Trophoblast cell (in vitro differentiated cells and primary cell): ENCODE results near the gene SYNPR.

Source experiments
- DNase-seq, 2 donors: peaks; one replicate each; pipeline ENCODE4 v3.0.0-alpha.2; 2016
- H2AFZ ChIP-seq: 2 replicates; pipeline ENCODE4 v1.6.1; 2013; ENCODE audit warnings: low read length, moderate library complexity, mild to moderate bottlenecking; ENCODE audit not compliant: insufficient read depth, poor library complexity
- H2AK5ac ChIP-seq: 2 replicates; pipeline ENCODE4 v1.6.1; 2013; ENCODE audit warnings: mild to moderate bottlenecking, low read length
- H2BK120ac ChIP-seq: 2 replicates; pipeline ENCODE4 v1.6.1; 2013; ENCODE audit warnings: low read length, mild to moderate bottlenecking, moderate library complexity; ENCODE audit not compliant: insufficient read depth, poor library complexity
- H2BK12ac ChIP-seq: 2 replicates; pipeline ENCODE4 v1.6.1; 2013; ENCODE audit warnings: mild to moderate bottlenecking, low read length, moderate library complexity
- H2BK5ac ChIP-seq: 2 replicates; pipeline ENCODE4 v1.6.1; 2013; ENCODE audit warnings: low read length, low read depth, moderate library complexity, mild to moderate bottlenecking; ENCODE audit not compliant: poor library complexity
- H3K14ac ChIP-seq: 2 replicates; pipeline ENCODE4 v1.6.1; 2013; ENCODE audit warnings: mild to moderate bottlenecking, low read length
- H3K18ac ChIP-seq: 2 replicates; pipeline ENCODE4 v1.6.1; 2013; ENCODE audit warnings: mild to moderate bottlenecking, low read length
- H3K23ac ChIP-seq: 2 replicates; pipeline ENCODE4 v1.6.1; 2013; ENCODE audit warnings: low read length
- H3K27ac ChIP-seq: 2 replicates; pipeline ENCODE4 v1.5.1; 2013; ENCODE audit warnings: low read depth, mild to moderate bottlenecking, inconsistent platforms, low read length, moderate library complexity
- H3K27me3 ChIP-seq: 2 replicates; pipeline ENCODE4 v1.6.1; 2013; ENCODE audit warnings: inconsistent platforms, mild to moderate bottlenecking, low read length, moderate library complexity; ENCODE audit not compliant: insufficient read depth
- H3K36me3 ChIP-seq, 2 experiments: 1 replicate in 1 of 2; 2 replicates in 1 of 2; pipeline ENCODE4 v1.6.1; 2013; ENCODE audit warnings: low read length in 2 of 2, mild to moderate bottlenecking in 2 of 2, moderate library complexity in 1 of 2; ENCODE audit not compliant: insufficient read depth in 2 of 2, control insufficient read depth in 1 of 2
- H3K4ac ChIP-seq: 2 replicates; pipeline ENCODE4 v1.6.1; 2013; ENCODE audit warnings: low read depth, mild to moderate bottlenecking, low read length, moderate library complexity
- H3K4me1 ChIP-seq, 2 experiments: 1 replicate in 1 of 2; 2 replicates in 1 of 2; pipeline ENCODE4 v1.6.1; 2013; ENCODE audit warnings: low read length in 2 of 2, mild to moderate bottlenecking in 2 of 2, moderate library complexity in 1 of 2; ENCODE audit not compliant: insufficient read depth in 2 of 2, control insufficient read depth in 1 of 2
- H3K4me2 ChIP-seq: 2 replicates; pipeline ENCODE4 v1.6.1; 2013; ENCODE audit warnings: inconsistent platforms, mild to moderate bottlenecking, low read length, moderate library complexity
- H3K4me3 ChIP-seq: 2 replicates; pipeline ENCODE4 v1.5.1; 2013; ENCODE audit warnings: mild to moderate bottlenecking, low read depth, low read length, inconsistent platforms
- H3K79me1 ChIP-seq: one replicate; pipeline ENCODE4 v1.6.1; 2013; ENCODE audit warnings: low read length
- H3K79me2 ChIP-seq: 2 replicates; pipeline ENCODE4 v1.6.1; 2013; ENCODE audit warnings: low read length, mild to moderate bottlenecking; ENCODE audit not compliant: control insufficient read depth, insufficient read depth, poor library complexity
- H3K9ac ChIP-seq: 2 replicates; pipeline ENCODE4 v1.6.1; 2013; ENCODE audit warnings: mild to moderate bottlenecking, low read length
- H3K9me3 ChIP-seq: 2 replicates; pipeline ENCODE4 v1.6.1; 2013; ENCODE audit warnings: low read depth, mild to moderate bottlenecking, control low read depth, inconsistent platforms, low read length; ENCODE audit not compliant: insufficient read depth
- H4K12ac ChIP-seq: 2 replicates; pipeline ENCODE4 v1.6.1; 2013; ENCODE audit warnings: low read depth, mild to moderate bottlenecking, low read length, moderate library complexity
- H4K8ac ChIP-seq: 2 replicates; pipeline ENCODE4 v1.6.1; 2013; ENCODE audit warnings: low read depth, mild to moderate bottlenecking, low read length, moderate library complexity
- H4K91ac ChIP-seq: one replicate; pipeline ENCODE4 v1.6.1; 2013; ENCODE audit warnings: low read depth, mild to moderate bottlenecking, low read length, moderate library complexity
- WGBS: extraction: QIAGEN DNeasy Blood & Tissue Kit; methylation state at CpG from one replicate; pipeline ENCODE4 v1.1.7; 2013; ENCODE audit warnings: missing lambda C conversion rate; ENCODE audit not compliant: insufficient read length, insufficient coverage; ENCODE audit errors: extremely low coverage; 5-methylcytosine and 5-hydroxymethylcytosine counted together

SYNPR gene

DNA sequence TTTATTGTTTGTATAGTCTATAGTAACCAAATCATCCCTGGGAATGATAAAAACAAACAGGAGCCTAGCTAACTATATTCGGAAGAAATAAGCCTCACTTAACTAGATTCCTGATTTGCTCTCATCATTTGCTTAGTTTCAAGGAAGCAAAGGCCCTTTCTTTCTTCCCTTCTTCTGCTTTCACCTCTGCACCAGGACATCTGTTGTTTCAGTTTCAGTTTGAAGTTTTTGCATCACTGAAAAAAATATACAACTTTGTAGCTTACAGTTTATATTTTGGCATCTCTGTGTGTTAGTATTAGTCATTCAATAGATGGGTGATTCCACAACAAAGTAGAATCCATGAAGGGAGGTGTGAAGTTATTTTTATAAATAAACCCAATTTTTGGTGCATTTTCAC lies 260.8 kb downstream of the SYNPR start:
- H3K4me1 ChIP-seq, result no peaks in the 10 kb centered on the region

DNA sequence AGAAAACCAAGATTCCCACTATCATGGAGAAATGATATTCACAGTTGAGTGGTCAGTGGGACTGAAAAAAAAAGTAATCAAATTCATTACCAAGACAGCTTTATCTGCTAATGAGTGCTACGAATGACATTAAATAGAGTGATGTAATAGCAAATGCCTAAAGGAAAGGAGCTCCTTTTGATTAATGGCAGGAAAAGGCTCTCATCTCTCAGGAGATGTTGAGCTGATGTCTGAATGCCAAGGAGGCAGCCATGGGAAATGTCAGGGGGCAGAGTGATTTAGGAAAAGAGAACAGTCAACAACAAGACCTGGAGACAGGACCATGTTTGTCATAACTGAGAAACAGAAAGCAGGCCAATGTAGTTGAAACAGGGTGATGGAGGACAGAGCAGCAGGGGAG lies 277.7 kb downstream of the SYNPR start:
- no CpG with 5 or more reads among the region's 1 CpG for WGBS
- Histone ChIP-seq H3K18ac (no peak overlapping the region), H2AK5ac (no peak overlapping the region), H3K4ac (no peak overlapping the region), H3K4me2 (no peak overlapping the region), H3K36me3 (no peaks in the 10 kb centered on the region), H2BK120ac (no peak overlapping the region), H4K12ac (no peak overlapping the region), H4K8ac (no peak overlapping the region), H3K79me1 (no peaks in the 10 kb centered on the region), H3K9me3 (no peaks in the 10 kb centered on the region), H2BK12ac (no peak overlapping the region), H3K14ac (no peak overlapping the region), H3K27me3 (no peaks in the 10 kb centered on the region), H4K91ac (no peak overlapping the region), H3K4me3 (no peak overlapping the region), H3K9ac (no peak overlapping the region), H3K23ac (no peak overlapping the region), H3K4me1 (no peaks in the 10 kb centered on the region), H2BK5ac (no peak overlapping the region), H3K27ac (no peak overlapping the region), H3K79me2 (no peaks in the 10 kb centered on the region), H2AFZ (no peak overlapping the region)
- no peak for DNase-seq

More for the DNA sequence above, 260.8 kb downstream of the SYNPR start:
- Histone ChIP-seq H3K4me3 (no peak overlapping the region), H3K9ac (no peak overlapping the region), H2AK5ac (no peak overlapping the region), H2AFZ (no peak overlapping the region), H2BK12ac (no peak overlapping the region), H3K4ac (no peak overlapping the region), H3K79me1 (no peaks in the 10 kb centered on the region), H4K8ac (no peak overlapping the region), H3K27ac (no peak overlapping the region), H2BK120ac (no peak overlapping the region), H3K4me2 (no peak overlapping the region), H3K36me3 (no peaks in the 10 kb centered on the region), H3K23ac (no peak overlapping the region), H3K18ac (no peak overlapping the region), H3K9me3 (no peaks in the 10 kb centered on the region), H2BK5ac (no peak overlapping the region), H3K27me3 (no peaks in the 10 kb centered on the region), H3K14ac (no peak overlapping the region), H3K79me2 (no peaks in the 10 kb centered on the region), H4K91ac (no peak overlapping the region), H4K12ac (no peak overlapping the region)
- no CpG with 5 or more reads among the region's 1 CpG for WGBS
- DNase-seq, result no peak

DNA sequence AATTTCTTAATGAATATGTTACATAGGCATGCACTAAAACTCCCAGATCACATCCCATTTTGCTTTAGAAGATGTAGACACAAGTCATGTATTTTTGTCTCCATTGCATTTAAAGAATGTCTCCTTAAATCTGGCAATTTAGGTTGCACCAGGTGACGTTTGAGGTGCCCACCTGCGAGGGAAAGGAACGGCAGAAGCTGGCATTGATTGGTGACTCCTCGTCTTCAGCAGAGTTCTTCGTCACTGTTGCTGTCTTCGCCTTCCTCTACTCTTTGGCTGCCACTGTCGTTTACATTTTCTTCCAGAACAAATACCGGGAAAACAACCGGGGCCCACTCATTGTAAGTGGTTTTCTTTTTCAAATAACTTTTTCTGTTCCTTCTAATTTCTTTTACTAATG lies 278.3 kb downstream of the SYNPR start:
- no peak overlapping the region for H4K8ac ChIP-seq
- H3K9me3 ChIP-seq, result no peaks in the 10 kb centered on the region
- H3K9ac ChIP-seq, result no peak overlapping the region
- no peaks in the 10 kb centered on the region for H3K4me1 ChIP-seq
- H4K12ac ChIP-seq, result no peak overlapping the region
- H2AFZ ChIP-seq, result no peak overlapping the region
- H2BK12ac ChIP-seq, result no peak overlapping the region
- H4K91ac ChIP-seq, result no peak overlapping the region
- no peaks in the 10 kb centered on the region for H3K27me3 ChIP-seq
- no peak overlapping the region for H3K4me2 ChIP-seq
- no peak overlapping the region for H3K4me3 ChIP-seq
- no peak overlapping the region for H3K18ac ChIP-seq
- no peaks in the 10 kb centered on the region for H3K79me2 ChIP-seq
- no peak overlapping the region for H3K27ac ChIP-seq
- H2BK5ac ChIP-seq, result no peak overlapping the region
- no peak overlapping the region for H3K23ac ChIP-seq
- no peak overlapping the region for H2BK120ac ChIP-seq
- no peak overlapping the region for H3K14ac ChIP-seq
- no peak overlapping the region for H2AK5ac ChIP-seq
- no peaks in the 10 kb centered on the region for H3K79me1 ChIP-seq
- WGBS, result no CpG with 5 or more reads among the region's 9 CpGs
- DNase-seq, result no peak
- H3K36me3 ChIP-seq, result no peaks in the 10 kb centered on the region
- H3K4ac ChIP-seq, result no peak overlapping the region

DNA sequence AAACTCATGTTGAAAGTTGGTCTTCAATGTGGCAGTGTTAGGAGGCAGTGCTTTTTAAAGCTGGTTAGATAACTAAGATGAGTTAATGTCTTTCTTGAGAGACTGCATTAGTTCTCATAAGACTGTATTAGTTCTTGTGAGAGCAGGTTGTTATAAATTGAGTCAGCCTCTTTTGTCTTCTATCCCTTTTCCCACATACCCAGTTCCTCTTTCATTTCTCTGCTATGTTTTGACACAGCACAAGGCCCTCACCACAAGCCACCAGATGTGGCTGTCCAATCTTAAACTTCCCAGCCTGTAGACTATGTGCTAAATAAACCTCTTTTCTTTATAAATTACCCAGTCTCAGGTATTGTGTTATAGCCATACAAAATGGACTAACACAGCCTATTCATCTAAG lies 279.8 kb downstream of the SYNPR start:
- Histone ChIP-seq H3K4me1 (no peaks in the 10 kb centered on the region), H3K4me3 (no peak overlapping the region), H3K14ac (no peak overlapping the region), H3K79me2 (no peaks in the 10 kb centered on the region), H3K79me1 (no peaks in the 10 kb centered on the region), H3K27me3 (no peaks in the 10 kb centered on the region), H2BK5ac (no peak overlapping the region), H3K9ac (no peak overlapping the region), H2BK120ac (no peak overlapping the region), H4K91ac (no peak overlapping the region), H3K4ac (no peak overlapping the region), H3K18ac (no peak overlapping the region), H4K8ac (no peak overlapping the region), H4K12ac (no peak overlapping the region), H3K27ac (no peak overlapping the region), H3K9me3 (no peaks in the 10 kb centered on the region), H2AFZ (no peak overlapping the region), H3K23ac (no peak overlapping the region), H2BK12ac (no peak overlapping the region), H2AK5ac (no peak overlapping the region), H3K36me3 (no peaks in the 10 kb centered on the region), H3K4me2 (no peak overlapping the region)
- DNase-seq, result no peak

DNA sequence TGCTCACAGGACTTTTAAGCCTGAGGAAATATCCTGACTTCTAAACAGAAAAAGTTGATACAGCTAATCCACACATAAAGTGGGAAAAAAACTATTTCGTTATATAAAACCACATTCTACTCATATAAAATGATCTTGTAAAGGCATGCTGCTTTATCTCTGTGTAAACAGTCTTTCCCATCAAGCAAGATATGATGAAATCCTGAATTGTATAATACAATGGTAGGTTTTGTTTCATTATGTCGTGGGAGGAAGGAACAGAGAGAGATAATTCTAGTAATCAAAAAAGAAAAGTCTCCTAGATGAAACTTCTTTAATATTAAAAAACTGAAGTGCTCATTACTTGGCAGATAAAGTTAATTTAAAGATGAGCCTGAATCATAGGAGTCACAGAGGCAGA lies 281.8 kb downstream of the SYNPR start:
- no peak overlapping the region for H3K27ac ChIP-seq
- H3K18ac ChIP-seq, result no peak overlapping the region
- no peak overlapping the region for H4K91ac ChIP-seq
- no peak overlapping the region for H3K4me2 ChIP-seq
- no peak overlapping the region for H4K12ac ChIP-seq
- no peak overlapping the region for H3K23ac ChIP-seq
- no peak overlapping the region for H2AFZ ChIP-seq
- no peaks in the 10 kb centered on the region for H3K36me3 ChIP-seq
- no peak overlapping the region for H2BK12ac ChIP-seq
- no peak overlapping the region for H4K8ac ChIP-seq
- DNase-seq, result no peak
- H3K4ac ChIP-seq, result no peak overlapping the region
- H3K14ac ChIP-seq, result no peak overlapping the region
- no peaks in the 10 kb centered on the region for H3K9me3 ChIP-seq
- H3K4me3 ChIP-seq, result no peak overlapping the region
- no peaks in the 10 kb centered on the region for H3K79me2 ChIP-seq
- H3K9ac ChIP-seq, result no peak overlapping the region
- H3K27me3 ChIP-seq, result no peaks in the 10 kb centered on the region
- H2AK5ac ChIP-seq, result no peak overlapping the region
- no peak overlapping the region for H2BK120ac ChIP-seq
- H3K79me1 ChIP-seq, result no peaks in the 10 kb centered on the region
- WGBS, result no CpG with 5 or more reads among the region's 2 CpGs
- no peaks in the 10 kb centered on the region for H3K4me1 ChIP-seq
- no peak overlapping the region for H2BK5ac ChIP-seq
